ENCODE data around the gene THAP4.
"Not testable (repeated sequence)": the region's sequence is repeated elsewhere in the genome, so short reads cannot be mapped to it uniquely, and the experiment has no call there.

Gene THAP4

GRCh38 chr2:241671457-241672240 is 34.7 kb upstream of the THAP4 start:
- Mint-ChIP-seq H3K27ac (no peak overlapping the region), H3K27me3 (no peaks in the 10 kb centered on the region), H3K4me1 (peaks cover 4% of the 10 kb centered on the region), H3K4me3 (no peak overlapping the region), H3K9me3 (no peaks in the 10 kb centered on the region), H3K36me3 (peaks cover 26% of the 10 kb centered on the region)
- DNase-seq, result no peak
- CTCF ChIA-PET, result no interaction called here

GRCh38 chr2:241670333-241671110 is 33.6 kb upstream of the THAP4 start:
- no peak for DNase-seq
- Mint-ChIP-seq H3K36me3 (peaks cover 18% of the 10 kb centered on the region), H3K27me3 (no peaks in the 10 kb centered on the region), H3K27ac (no peak overlapping the region), H3K4me1 (peaks cover 4% of the 10 kb centered on the region), H3K4me3 (no peak overlapping the region), H3K9me3 (no peaks in the 10 kb centered on the region)
- CTCF ChIA-PET, result interaction anchor here (1.1 to 1.5 kb wide), 2 partner anchors 205 to 208 kb away, joined by 3 read pairs; no protein-coding TSS in a partner anchor

GRCh38 chr2:241668839-241669238 is 31.9 kb upstream of the THAP4 start:
- H3K27me3 Mint-ChIP-seq, result no peaks in the 10 kb centered on the region
- no peak overlapping the region for H3K4me3 Mint-ChIP-seq
- peaks cover 9% of the 10 kb centered on the region for H3K4me1 Mint-ChIP-seq
- CTCF ChIA-PET, result no interaction called here
- no peak overlapping the region for H3K27ac Mint-ChIP-seq
- no peaks in the 10 kb centered on the region for H3K9me3 Mint-ChIP-seq
- no peak for DNase-seq
- peaks cover 13% of the 10 kb centered on the region for H3K36me3 Mint-ChIP-seq

GRCh38 chr2:241668354-241668753 is 31.4 kb upstream of the THAP4 start:
- CTCF ChIA-PET, result no interaction called here
- H3K4me1 Mint-ChIP-seq, result peaks cover 5% of the 10 kb centered on the region

GRCh38 chr2:241666627-241667400 is 29.9 kb upstream of the THAP4 start:
- H3K27ac Mint-ChIP-seq, result no peak overlapping the region
- H3K27me3 Mint-ChIP-seq, result no peaks in the 10 kb centered on the region
- DNase-seq, result no peak
- H3K4me1 Mint-ChIP-seq, result peaks cover 5% of the 10 kb centered on the region
- CTCF ChIA-PET, result no interaction called here
- no peak overlapping the region for H3K4me3 Mint-ChIP-seq
- peaks cover 11% of the 10 kb centered on the region for H3K36me3 Mint-ChIP-seq
- H3K9me3 Mint-ChIP-seq, result no peaks in the 10 kb centered on the region

More at GRCh38 chr2:241668354-241668753, 31.4 kb upstream of the THAP4 start:
- no peaks in the 10 kb centered on the region for H3K9me3 Mint-ChIP-seq
- no peak overlapping the region for H3K4me3 Mint-ChIP-seq
- H3K36me3 Mint-ChIP-seq, result peaks cover 13% of the 10 kb centered on the region
- no peaks in the 10 kb centered on the region for H3K27me3 Mint-ChIP-seq
- no peak for DNase-seq
- H3K27ac Mint-ChIP-seq, result no peak overlapping the region

- DNase-seq, result no peak
- Mint-ChIP-seq H3K4me1 (peaks cover 5% of the 10 kb centered on the region), H3K27me3 (no peaks in the 10 kb centered on the region), H3K36me3 (peaks cover 11% of the 10 kb centered on the region), H3K27ac (no peak overlapping the region), H3K9me3 (no peaks in the 10 kb centered on the region), H3K4me3 (no peak overlapping the region)
- CTCF ChIA-PET, result interaction anchor here (0.8 to 2.4 kb wide), 3 partner anchors 10 to 212 kb away, joined by 3 to 12 read pairs (median 3); no protein-coding TSS in a partner anchor
Measured at GRCh38 chr2:241665731-241666440, 28.9 kb upstream of the THAP4 start.

- DNase-seq, H3K27ac Mint-ChIP-seq, H3K27me3 Mint-ChIP-seq, CTCF ChIA-PET, H3K9me3 Mint-ChIP-seq, H3K4me1 Mint-ChIP-seq, H3K4me3 Mint-ChIP-seq: not testable (repeated sequence)
- peaks cover 13% of the 10 kb centered on the region for H3K36me3 Mint-ChIP-seq
Measured at GRCh38 chr2:241662731-241663130, 25.8 kb upstream of the THAP4 start.

- no peak overlapping the region for H3K4me3 Mint-ChIP-seq
- DNase-seq, result no peak
- H3K27me3 Mint-ChIP-seq, result no peaks in the 10 kb centered on the region
- CTCF ChIA-PET, result no interaction called here
- peaks cover 20% of the 10 kb centered on the region for H3K36me3 Mint-ChIP-seq
- H3K4me1 Mint-ChIP-seq, result peaks cover 5% of the 10 kb centered on the region
- no peak overlapping the region for H3K27ac Mint-ChIP-seq
- H3K9me3 Mint-ChIP-seq, result no peaks in the 10 kb centered on the region
Measured at GRCh38 chr2:241660593-241661213, 23.7 kb upstream of the THAP4 start.

GRCh38 chr2:241659150-241659739 is 22.3 kb upstream of the THAP4 start:
- H3K27me3 Mint-ChIP-seq, result no peaks in the 10 kb centered on the region
- CTCF ChIA-PET, result interaction anchor here (0.6 to 1.7 kb wide), 8 partner anchors 9 to 317 kb away, joined by 3 to 5 read pairs (median 4); no protein-coding TSS in a partner anchor
- DNase-seq, result peak; percentile 63

GRCh38 chr2:241658296-241658695 is 21.3 kb upstream of the THAP4 start:
- no peaks in the 10 kb centered on the region for H3K27me3 Mint-ChIP-seq
- H3K9me3 Mint-ChIP-seq, result no peaks in the 10 kb centered on the region
- no peak overlapping the region for H3K4me3 Mint-ChIP-seq
- no peak for DNase-seq
- no peaks in the 10 kb centered on the region for H3K4me1 Mint-ChIP-seq
- no peak overlapping the region for H3K27ac Mint-ChIP-seq
- CTCF ChIA-PET, result interaction anchor here (0.6 to 1.7 kb wide), 6 partner anchors 8 to 220 kb away, joined by 3 to 5 read pairs (median 4); no protein-coding TSS in a partner anchor
- peaks cover 27% of the 10 kb centered on the region for H3K36me3 Mint-ChIP-seq

More at GRCh38 chr2:241659150-241659739, 22.3 kb upstream of the THAP4 start:
- Mint-ChIP-seq H3K9me3 (no peaks in the 10 kb centered on the region), H3K4me1 (no peaks in the 10 kb centered on the region), H3K27ac (no peak overlapping the region), H3K4me3 (no peak overlapping the region), H3K36me3 (peaks cover 27% of the 10 kb centered on the region)

- Mint-ChIP-seq H3K36me3 (peaks cover 30% of the 10 kb centered on the region), H3K27me3 (no peaks in the 10 kb centered on the region), H3K9me3 (no peaks in the 10 kb centered on the region), H3K4me3 (no peak overlapping the region), H3K4me1 (no peaks in the 10 kb centered on the region), H3K27ac (no peak overlapping the region)
- DNase-seq, result no peak
- CTCF ChIA-PET, result interaction anchor here (0.6 to 1.2 kb wide), 3 partner anchors 15 to 221 kb away, joined by 3 to 5 read pairs (median 4); no protein-coding TSS in a partner anchor
Measured at GRCh38 chr2:241657786-241658254, 20.9 kb upstream of the THAP4 start.

GRCh38 chr2:241656190-241656741 is 19.3 kb upstream of the THAP4 start:
- Mint-ChIP-seq H3K4me3 (no peak overlapping the region), H3K9me3 (no peaks in the 10 kb centered on the region), H3K27ac (no peak overlapping the region), H3K27me3 (no peaks in the 10 kb centered on the region), H3K36me3 (peaks cover 35% of the 10 kb centered on the region), H3K4me1 (no peaks in the 10 kb centered on the region)
- DNase-seq, result no peak
- CTCF ChIA-PET, result no interaction called here
